SK-N-SH (cell line): ENCODE measurements around the gene IGF2. TPM values are rescaled to one million over a fixed set of nuclear protein-coding genes. Genes with fewer than 3 reads are reported as not detected.

ENCODE experiments used
- CTCF ChIA-PET: fragments of 300-600, 350-600 bp; formaldehyde crosslinking; extraction: SDS; loops from one replicate; lab custom pipeline; 2021; lab: Yijun Ruan, JAX
- POLR2A ChIA-PET: fragments of 350-600 bp; sonication (Branson Sonifier 250); formaldehyde crosslinking; extraction: SDS; loops from one replicate; lab custom pipeline; 2020; ENCODE audit warnings: antibody characterized with exemption, inconsistent platforms; lab: Yijun Ruan, JAX
- DNase-seq: peaks from one replicate; pipeline ENCODE4 v3.0.0; 2012
- H2AFZ ChIP-seq: fragments of 200-600 bp; sonication (generic); 2 replicates; pipeline ENCODE4 v1.8.1; 2016; ENCODE audit warnings: antibody characterized with exemption, mild to moderate bottlenecking, low read depth
- H3F3A ChIP-seq: fragments of 200-600 bp; sonication (generic); replicated peaks from 2 replicates; pipeline ENCODE3; 2016; ENCODE audit warnings: antibody characterized with exemption, mild to moderate bottlenecking; ENCODE audit not compliant: insufficient read depth
- H3K27ac ChIP-seq, 2 experiments: fragments of 200-500 bp in 1 of 2; fragments of 200-600 bp in 1 of 2; sonication (Bioruptor generic) in 1 of 2; sonication (generic), shearing (Covaris generic) in 1 of 2; 2 replicates each; pipeline versions ENCODE4 v1.5.1 to v1.6.1; 2014 to 2016; ENCODE audit warnings: low read depth in 2 of 2, inconsistent platforms in 1 of 2, low read length in 1 of 2, mild to moderate bottlenecking in 1 of 2, mixed read lengths in 1 of 2
- H3K27me3 ChIP-seq: fragments of 200-600 bp; sonication (generic), shearing (Covaris generic); 2 replicates; pipeline ENCODE4 v1.6.1; 2016; ENCODE audit warnings: mixed run types; ENCODE audit not compliant: insufficient read depth
- H3K36me3 ChIP-seq, 2 experiments: fragments of 200-500 bp in 1 of 2; fragments of 200-600 bp in 1 of 2; sonication (Bioruptor generic) in 1 of 2; sonication (generic) in 1 of 2; replicated peaks in 1 of 2; 2 replicates each; pipeline versions ENCODE3 to v1.5.1; 2014 to 2016; ENCODE audit warnings: low read length in 1 of 2, mild to moderate bottlenecking in 1 of 2; ENCODE audit not compliant: insufficient read depth in 2 of 2, control insufficient read depth in 1 of 2
- H3K4me1 ChIP-seq, 2 experiments: fragments of 200-500 bp in 1 of 2; fragments of 200-600 bp in 1 of 2; sonication (Bioruptor generic) in 1 of 2; sonication (generic), shearing (Covaris generic) in 1 of 2; 2 replicates each; pipeline versions ENCODE4 v1.5.1 to v1.6.1; 2014 to 2016; ENCODE audit warnings: low read depth in 1 of 2, low read length in 1 of 2, mixed run types in 1 of 2; ENCODE audit not compliant: insufficient read depth in 2 of 2, control insufficient read depth in 1 of 2
- H3K4me2 ChIP-seq: fragments of 200-600 bp; sonication (generic), shearing (Covaris generic); 2 replicates; pipeline ENCODE4 v1.6.1; 2017; ENCODE audit warnings: mixed run types
- H3K4me3 ChIP-seq, 2 experiments: fragments of 200-500 bp in 1 of 2; fragments of 200-600 bp in 1 of 2; sonication (Bioruptor generic) in 1 of 2; sonication (generic), shearing (Covaris generic) in 1 of 2; 2 replicates each; pipeline versions ENCODE4 v1.5.1 to v1.8.1; 2014 to 2016; ENCODE audit warnings: low read depth in 2 of 2, inconsistent platforms in 1 of 2, low read length in 1 of 2, mild to moderate bottlenecking in 1 of 2, mixed read lengths in 1 of 2, moderate library complexity in 1 of 2
- H3K79me2 ChIP-seq: fragments of 200-600 bp; sonication (generic); 2 replicates; pipeline ENCODE4 v1.8.1; 2017; ENCODE audit warnings: mild to moderate bottlenecking; ENCODE audit not compliant: insufficient read depth
- H3K9ac ChIP-seq: fragments of 200-600 bp; sonication (generic); 2 replicates; pipeline ENCODE4 v1.6.1; 2017; ENCODE audit warnings: mixed run types
- H3K9me2 ChIP-seq: fragments of 200-600 bp; sonication (generic); 2 replicates; pipeline ENCODE4 v1.6.1; 2017; ENCODE audit warnings: mixed run types
- H3K9me3 ChIP-seq: fragments of 200-600 bp; sonication (generic); 2 replicates; pipeline ENCODE4 v1.6.1; 2017; ENCODE audit warnings: mixed run types, mild to moderate bottlenecking, moderate library complexity
- H4K20me1 ChIP-seq: fragments of 200-600 bp; sonication (generic); 2 replicates; pipeline ENCODE4 v1.6.1; 2017; ENCODE audit warnings: mild to moderate bottlenecking, mixed run types; ENCODE audit not compliant: insufficient read depth
- CTCF ChIP-seq: fragments of 200-600 bp; sonication (generic); IDR thresholded peaks from 2 replicates; pipeline ENCODE4 v1.6.1; 2017; ENCODE audit warnings: antibody characterized with exemption, mild to moderate bottlenecking, moderate library complexity
- EP300 ChIP-seq, 2 experiments: IDR thresholded peaks; 2 replicates each; pipeline versions ENCODE4 v1.4.0 to v1.6.1; 2012; ENCODE audit warnings: borderline replicate concordance in 1 of 2, low read depth in 1 of 2, low read length in 1 of 2
- FOSL2 ChIP-seq: IDR thresholded peaks from 2 replicates; pipeline ENCODE4 v1.4.0; 2012; ENCODE audit warnings: low read depth, mild to moderate bottlenecking, moderate library complexity, borderline replicate concordance
- RCOR1 ChIP-seq: fragments of 150-350 bp; IDR thresholded peaks from 2 replicates; pipeline ENCODE4 v1.6.1; 2017; ENCODE audit warnings: antibody characterized with exemption, low read length
- SIN3A ChIP-seq: IDR thresholded peaks from 2 replicates; pipeline ENCODE4 v1.6.1; 2012; ENCODE audit warnings: low read depth, mild to moderate bottlenecking, low read length, moderate library complexity, borderline replicate concordance
- SMC3 ChIP-seq: IDR thresholded peaks from 2 replicates; pipeline ENCODE4 v1.6.1; 2012; ENCODE audit warnings: low read depth, low read length, improper control_type of control experiment
- TAF1 ChIP-seq: IDR thresholded peaks from 2 replicates; pipeline ENCODE4 v1.6.1; 2012; ENCODE audit warnings: low read depth, mild to moderate bottlenecking, low read length, moderate library complexity, borderline replicate concordance
- TCF12 ChIP-seq: IDR thresholded peaks from 2 replicates; pipeline ENCODE4 v1.4.0; 2012
- TEAD4 ChIP-seq: IDR thresholded peaks from 2 replicates; pipeline ENCODE4 v1.4.0; 2012; ENCODE audit warnings: mild to moderate bottlenecking, borderline replicate concordance; ENCODE audit not compliant: insufficient read depth
- YY1 ChIP-seq: IDR thresholded peaks from 2 replicates; pipeline ENCODE4 v1.4.0; 2012; ENCODE audit warnings: low read depth, mild to moderate bottlenecking
- WGBS: methylation state at CpG from one replicate; pipeline ENCODE4 v1.1.6; 2017; ENCODE audit warnings: low lambda C conversion rate; 5-methylcytosine and 5-hydroxymethylcytosine counted together
- polyA plus RNA-seq, 3 experiments: library from polyadenylated mRNA; depleted of rRNA; stranded (reverse); fragments of >200 nt; gene quantifications; 2 replicates each; pipeline ENCODE4 v1.2.3, GENCODE V29; 2012
- TF ChIP-seq, protein P1 (sequence below): IDR thresholded peaks from 2 replicates; pipeline ENCODE4 v1.4.0; 2012; ENCODE audit warnings: low read depth
- TF ChIP-seq, protein P2 (sequence below): fragments of 150-350 bp; IDR thresholded peaks from 2 replicates; pipeline ENCODE4 v1.6.1; 2016; ENCODE audit warnings: mild to moderate bottlenecking, low read depth, low read length

IGF2 gene
- polyA plus RNA-seq, 1 of the 3 experiments (the other 2 are of a cell fraction) = 0.05 TPM

GRCh38 chr11:2098691-2099515 lies 40.3 kb downstream of the IGF2 start:
- no peak overlapping the region for H3K4me3 ChIP-seq
- no peaks in the 10 kb centered on the region for H3K36me3 ChIP-seq
- TF ChIP-seq RCOR1 = no peak
- TF ChIP-seq, protein P1, sequence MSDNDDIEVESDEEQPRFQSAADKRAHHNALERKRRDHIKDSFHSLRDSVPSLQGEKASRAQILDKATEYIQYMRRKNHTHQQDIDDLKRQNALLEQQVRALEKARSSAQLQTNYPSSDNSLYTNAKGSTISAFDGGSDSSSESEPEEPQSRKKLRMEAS = no peak
- TF ChIP-seq FOSL2 = no peak
- TF ChIP-seq SMC3 = no peak
- TF ChIP-seq SIN3A = no peak
- no peak for TF ChIP-seq YY1
- TF ChIP-seq, protein P2, sequence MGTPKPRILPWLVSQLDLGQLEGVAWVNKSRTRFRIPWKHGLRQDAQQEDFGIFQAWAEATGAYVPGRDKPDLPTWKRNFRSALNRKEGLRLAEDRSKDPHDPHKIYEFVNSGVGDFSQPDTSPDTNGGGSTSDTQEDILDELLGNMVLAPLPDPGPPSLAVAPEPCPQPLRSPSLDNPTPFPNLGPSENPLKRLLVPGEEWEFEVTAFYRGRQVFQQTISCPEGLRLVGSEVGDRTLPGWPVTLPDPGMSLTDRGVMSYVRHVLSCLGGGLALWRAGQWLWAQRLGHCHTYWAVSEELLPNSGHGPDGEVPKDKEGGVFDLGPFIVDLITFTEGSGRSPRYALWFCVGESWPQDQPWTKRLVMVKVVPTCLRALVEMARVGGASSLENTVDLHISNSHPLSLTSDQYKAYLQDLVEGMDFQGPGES = no peak
- no peak for TF ChIP-seq CTCF
- TF ChIP-seq EP300 (IDR thresholded peaks at IDR 0.05; ENCODE audit: borderline replicate concordance in 1 of 2, low read depth in 1 of 2, low read length in 1 of 2) = no peak
- no peak for TF ChIP-seq TAF1
- TF ChIP-seq TEAD4 = no peak
- TF ChIP-seq TCF12 = no peak
- no peak overlapping the region for H3K9ac ChIP-seq
- H4K20me1 ChIP-seq = no peaks in the 10 kb centered on the region
- CTCF ChIA-PET = interaction anchor here (1.1 to 3.0 kb wide), 3 partner anchors 42 to 57 kb away, joined by 3 to 18 read pairs (median 3); no protein-coding TSS in a partner anchor
- WGBS = 56% methylated on average over 13 of the region's 22 CpGs
- H3K4me2 ChIP-seq = no peak overlapping the region
- peak overlapping the region in 1 of 2 experiments; percentile 58; a peak in 1 of 4 replicates for H3K27ac ChIP-seq
- no peaks in the 10 kb centered on the region for H3K9me3 ChIP-seq
- H2AFZ ChIP-seq = no peak overlapping the region
- DNase-seq = no peak
- POLR2A ChIA-PET = interaction anchor here (1.2 kb wide), 1 partner anchor 41 kb away, joined by 5 read pairs; no protein-coding TSS in a partner anchor
- no peaks in the 10 kb centered on the region for H3F3A ChIP-seq
- peaks cover 0 to 27% of the 10 kb centered on the region in 2 experiments; a peak in 1 of 4 replicates for H3K4me1 ChIP-seq
- no peaks in the 10 kb centered on the region for H3K27me3 ChIP-seq
- no peaks in the 10 kb centered on the region for H3K9me2 ChIP-seq
- H3K79me2 ChIP-seq = no peaks in the 10 kb centered on the region
